Hepatocyte (in vitro differentiated cells): ENCODE measurements around the gene NSA2.

Source experiments
- EZH2 ChIP-seq: fragments of 200-600 bp; sonication (generic); IDR thresholded peaks from 2 replicates; pipeline ENCODE4 v1.6.1; 2016; ENCODE audit warnings: antibody characterized with exemption, mild to moderate bottlenecking, borderline replicate concordance
- TF ChIP-seq, protein P1 (sequence below): fragments of 200-600 bp; sonication (generic); IDR thresholded peaks from 2 replicates; pipeline ENCODE4 v1.5.1; 2016; ENCODE audit warnings: antibody characterized with exemption, mild to moderate bottlenecking; ENCODE audit not compliant: poor library complexity

DNA sequence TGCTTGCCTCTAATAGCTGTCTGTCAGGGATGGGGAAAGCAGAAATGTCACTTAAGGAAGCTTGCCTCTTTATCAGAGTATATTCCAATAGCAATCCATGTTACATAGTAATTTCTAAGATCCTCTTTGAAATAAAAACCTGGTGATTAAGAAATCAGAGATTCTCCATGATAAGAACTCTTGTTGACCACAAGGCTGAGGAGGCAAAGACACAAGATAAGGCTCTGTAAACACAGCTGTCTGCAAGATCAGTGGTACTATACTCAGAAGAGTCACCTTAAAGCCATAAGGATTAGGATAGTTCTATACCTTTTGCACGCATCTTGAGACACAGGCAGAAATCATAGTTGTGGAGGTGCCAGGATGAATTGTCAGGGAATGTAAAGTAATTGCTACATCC is 41.7 kb upstream of the NSA2 start:
- TF ChIP-seq, protein P1, sequence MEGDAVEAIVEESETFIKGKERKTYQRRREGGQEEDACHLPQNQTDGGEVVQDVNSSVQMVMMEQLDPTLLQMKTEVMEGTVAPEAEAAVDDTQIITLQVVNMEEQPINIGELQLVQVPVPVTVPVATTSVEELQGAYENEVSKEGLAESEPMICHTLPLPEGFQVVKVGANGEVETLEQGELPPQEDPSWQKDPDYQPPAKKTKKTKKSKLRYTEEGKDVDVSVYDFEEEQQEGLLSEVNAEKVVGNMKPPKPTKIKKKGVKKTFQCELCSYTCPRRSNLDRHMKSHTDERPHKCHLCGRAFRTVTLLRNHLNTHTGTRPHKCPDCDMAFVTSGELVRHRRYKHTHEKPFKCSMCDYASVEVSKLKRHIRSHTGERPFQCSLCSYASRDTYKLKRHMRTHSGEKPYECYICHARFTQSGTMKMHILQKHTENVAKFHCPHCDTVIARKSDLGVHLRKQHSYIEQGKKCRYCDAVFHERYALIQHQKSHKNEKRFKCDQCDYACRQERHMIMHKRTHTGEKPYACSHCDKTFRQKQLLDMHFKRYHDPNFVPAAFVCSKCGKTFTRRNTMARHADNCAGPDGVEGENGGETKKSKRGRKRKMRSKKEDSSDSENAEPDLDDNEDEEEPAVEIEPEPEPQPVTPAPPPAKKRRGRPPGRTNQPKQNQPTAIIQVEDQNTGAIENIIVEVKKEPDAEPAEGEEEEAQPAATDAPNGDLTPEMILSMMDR, result no peak
- no peak for TF ChIP-seq EZH2
